ENCODE results near the gene SLC5A11. TPM values are rescaled to one million over a fixed set of nuclear protein-coding genes. Genes with fewer than 3 reads are reported as not detected.

Gene SLC5A11
- total and polyA plus RNA-seq, 2 of the 13 experiments (the other 11 are each of a cell fraction or from before 2014, with no cell fraction given) = 1.2 to 3.3 TPM

- TF ChIP-seq ZNF574 (CRISPR knock-in tag; IDR thresholded peaks at IDR 0.05) = no peak
- TF ChIP-seq ZNF746 (CRISPR knock-in tag; IDR thresholded peaks at IDR 0.05) = peak; percentile 78
- 0 out of 2 replicates have a peak, but pooled peaks have one; percentile 40 for TF ChIP-seq NCOR1 (IDR thresholded peaks at IDR 0.05; ENCODE audit: borderline replicate concordance, low read length)
- 0 out of 2 replicates have a peak, but pooled peaks have one; percentile 36 for TF ChIP-seq KDM3A (CRISPR knock-in tag; IDR thresholded peaks at IDR 0.05; ENCODE audit: low read depth)
- TF ChIP-seq SOX6 (IDR thresholded peaks at IDR 0.05) = no peak
- TF ChIP-seq SOX6 (CRISPR knock-in tag; IDR thresholded peaks at IDR 0.05) = peak; percentile 37
- TF ChIP-seq, protein P1, sequence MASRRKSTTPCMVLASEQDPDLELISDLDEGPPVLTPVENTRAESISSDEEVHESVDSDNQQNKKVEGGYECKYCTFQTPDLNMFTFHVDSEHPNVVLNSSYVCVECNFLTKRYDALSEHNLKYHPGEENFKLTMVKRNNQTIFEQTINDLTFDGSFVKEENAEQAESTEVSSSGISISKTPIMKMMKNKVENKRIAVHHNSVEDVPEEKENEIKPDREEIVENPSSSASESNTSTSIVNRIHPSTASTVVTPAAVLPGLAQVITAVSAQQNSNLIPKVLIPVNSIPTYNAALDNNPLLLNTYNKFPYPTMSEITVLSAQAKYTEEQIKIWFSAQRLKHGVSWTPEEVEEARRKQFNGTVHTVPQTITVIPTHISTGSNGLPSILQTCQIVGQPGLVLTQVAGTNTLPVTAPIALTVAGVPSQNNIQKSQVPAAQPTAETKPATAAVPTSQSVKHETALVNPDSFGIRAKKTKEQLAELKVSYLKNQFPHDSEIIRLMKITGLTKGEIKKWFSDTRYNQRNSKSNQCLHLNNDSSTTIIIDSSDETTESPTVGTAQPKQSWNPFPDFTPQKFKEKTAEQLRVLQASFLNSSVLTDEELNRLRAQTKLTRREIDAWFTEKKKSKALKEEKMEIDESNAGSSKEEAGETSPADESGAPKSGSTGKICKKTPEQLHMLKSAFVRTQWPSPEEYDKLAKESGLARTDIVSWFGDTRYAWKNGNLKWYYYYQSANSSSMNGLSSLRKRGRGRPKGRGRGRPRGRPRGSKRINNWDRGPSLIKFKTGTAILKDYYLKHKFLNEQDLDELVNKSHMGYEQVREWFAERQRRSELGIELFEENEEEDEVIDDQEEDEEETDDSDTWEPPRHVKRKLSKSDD (CRISPR knock-in tag; IDR thresholded peaks at IDR 0.05; ENCODE audit: low read depth) = peak; percentile 55; the same call in 1 of the 2 replicates
- no peak for TF ChIP-seq MAZ (IDR thresholded peaks at IDR 0.05; ENCODE audit: borderline replicate concordance, low read depth, low read length)
- TF ChIP-seq MAZ (CRISPR knock-in tag; IDR thresholded peaks at IDR 0.05; ENCODE audit: low read depth) = peak; percentile 49; the same call in 1 of the 2 replicates
- no peak for TF ChIP-seq ZFP62 (CRISPR knock-in tag; IDR thresholded peaks at IDR 0.05)
- TF ChIP-seq TCF7L2 (IDR thresholded peaks at IDR 0.05; ENCODE audit: low read depth, low read length) = no peak
- TF ChIP-seq EP300 (IDR thresholded peaks at IDR 0.05; ENCODE audit: low read depth in 2 of 2, low read length in 2 of 2) = no peak
- peak; percentile 58 for TF ChIP-seq EP300 (CRISPR knock-in tag; IDR thresholded peaks at IDR 0.05; ENCODE audit: borderline replicate concordance)
- TF ChIP-seq STAT5B (CRISPR knock-in tag; IDR thresholded peaks at IDR 0.05) = no peak
- peak; percentile 69 for TF ChIP-seq ZMYM3 (CRISPR knock-in tag; IDR thresholded peaks at IDR 0.05)
- peak; percentile 69; the same call in 1 of the 2 replicates for TF ChIP-seq NCOA1 (CRISPR knock-in tag; IDR thresholded peaks at IDR 0.05)
- no peak for TF ChIP-seq CENPX (CRISPR knock-in tag; IDR thresholded peaks at IDR 0.05)
- no peak for TF ChIP-seq HNF1A (IDR thresholded peaks at IDR 0.05; ENCODE audit: low read depth)
- TF ChIP-seq HNF1A (CRISPR knock-in tag; IDR thresholded peaks at IDR 0.05; ENCODE audit: borderline replicate concordance) = peak; percentile 38; the same call in 1 of the 2 replicates
- TF ChIP-seq ZNF557 (CRISPR knock-in tag; IDR thresholded peaks at IDR 0.05) = 0 out of 2 replicates have a peak, but pooled peaks have one; percentile 42
- TF ChIP-seq ZNF180 (CRISPR knock-in tag; IDR thresholded peaks at IDR 0.05; ENCODE audit: borderline replicate concordance, low read depth) = no peak
These were observed at the start of gene SLC5A11 (continued) for GRCh38 chr16:24845726-24846547.

Data from HepG2 (cell line).